HG03342 (cell line): ENCODE data around the gene OTULIN.
A peak's percentile ranks its signal among the peaks of the same experiment; 100 is the strongest.

Experiments used
- ATAC-seq: cut with Tn5 transposase; IDR thresholded peaks from one replicate; pipeline ENCODE4 v1.9.1; 2021; ENCODE audit warnings: mild to moderate bottlenecking, moderate library complexity; ENCODE audit not compliant: unreplicated experiment

The OTULIN gene

DNA sequence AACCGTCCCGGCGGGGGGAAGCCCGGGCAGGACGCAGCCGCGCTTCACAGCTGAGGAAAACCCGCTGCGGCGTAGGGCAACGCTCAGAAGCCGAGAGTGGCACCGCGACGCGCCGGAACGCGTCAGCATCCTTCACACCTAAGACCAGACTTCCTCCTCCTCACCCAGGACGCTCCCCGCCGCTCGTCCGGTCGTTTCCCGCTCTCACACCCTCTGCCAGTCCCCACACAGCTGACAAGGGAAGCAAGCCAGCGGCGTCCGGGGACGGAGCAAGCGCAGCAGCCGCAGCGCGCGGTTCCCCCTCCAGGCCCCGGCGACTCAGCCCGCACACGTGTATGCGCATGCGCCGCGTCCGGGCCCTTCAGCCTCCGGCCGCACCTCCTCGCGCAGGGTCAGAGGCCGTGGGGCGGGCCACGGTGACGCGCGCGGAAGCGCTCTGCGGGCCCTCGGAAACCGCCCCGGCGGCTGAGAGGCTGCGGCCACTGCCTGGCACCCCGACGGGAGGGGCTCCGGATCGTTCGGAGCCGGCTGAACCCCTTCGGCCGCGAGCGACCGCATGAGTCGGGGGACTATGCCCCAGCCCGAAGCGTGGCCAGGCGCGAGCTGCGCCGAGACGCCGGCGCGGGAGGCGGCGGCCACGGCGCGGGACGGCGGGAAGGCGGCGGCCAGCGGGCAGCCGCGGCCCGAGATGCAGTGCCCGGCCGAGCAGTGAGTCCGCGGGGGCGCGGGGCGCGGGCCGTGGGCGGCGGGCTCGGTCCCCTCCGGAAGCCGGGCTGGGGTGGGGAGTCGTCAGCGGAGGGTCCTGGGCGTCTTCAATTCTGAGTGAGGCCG lies at the start of gene OTULIN:
Gene OTULIN, plus strand, starts transcription at position 449 of the 831 bp plus-strand sequence. Its CDS starts 108 bp downstream, at position 557.
- ATAC-seq, result peak; percentile 67

DNA sequence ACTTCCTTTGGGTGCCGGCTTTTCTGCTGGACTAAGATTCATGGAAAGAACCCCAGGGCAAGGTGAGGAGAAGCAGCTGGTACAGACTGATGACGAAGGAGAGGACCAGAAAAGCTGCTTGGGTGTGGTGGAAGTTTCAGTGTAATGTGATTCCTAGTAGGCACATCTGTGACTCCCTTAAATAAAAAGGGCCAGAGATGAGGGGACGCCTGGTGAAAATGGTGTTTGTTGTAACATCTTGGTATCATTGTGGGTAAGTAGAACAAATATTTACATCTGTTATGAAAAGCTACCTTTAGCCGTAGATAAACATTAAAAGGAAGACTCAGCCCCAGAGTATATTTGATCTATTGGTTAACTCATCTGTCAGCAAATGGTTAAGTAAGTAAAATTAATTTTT lies 49.2 kb upstream of the OTULIN start:
- ATAC-seq, result no peak

DNA sequence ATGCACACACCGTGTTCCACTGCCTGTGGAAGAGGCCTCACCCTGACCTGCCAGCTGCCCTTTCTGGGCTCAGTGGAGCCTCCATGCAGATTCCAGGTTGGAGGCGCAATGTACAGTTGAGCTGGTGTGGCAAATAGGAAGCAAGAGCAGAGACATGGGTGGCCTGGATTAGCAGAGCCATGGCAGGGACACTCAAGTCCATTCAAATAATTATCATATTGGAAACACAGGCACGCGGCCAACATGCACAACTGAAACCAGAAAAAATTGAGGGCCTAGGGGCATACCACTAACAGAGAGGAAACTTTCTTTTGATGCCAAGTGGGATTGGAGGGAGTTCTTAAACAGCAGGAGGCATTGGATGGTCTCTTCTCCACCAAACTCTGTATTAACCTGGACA lies 47.1 kb upstream of the OTULIN start:
- ATAC-seq, result no peak

DNA sequence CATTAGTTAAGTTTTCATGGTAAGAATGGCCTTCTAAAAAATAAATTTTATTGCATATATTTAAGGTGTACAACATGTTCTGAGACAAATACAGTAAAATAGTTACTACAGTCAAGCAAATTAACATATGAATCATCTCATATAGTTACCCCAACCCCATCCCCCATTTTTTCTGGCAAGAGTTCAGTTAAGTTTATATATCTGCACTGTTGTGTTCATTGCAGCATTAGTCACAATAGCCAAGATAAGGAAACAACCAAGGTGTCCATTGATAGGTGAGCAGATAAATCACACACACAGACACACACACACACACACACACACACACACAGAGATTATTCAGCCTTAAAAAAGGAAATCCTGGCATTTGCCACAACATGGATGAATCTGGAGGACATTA lies 37.2 kb upstream of the OTULIN start:
- no peak for ATAC-seq

DNA sequence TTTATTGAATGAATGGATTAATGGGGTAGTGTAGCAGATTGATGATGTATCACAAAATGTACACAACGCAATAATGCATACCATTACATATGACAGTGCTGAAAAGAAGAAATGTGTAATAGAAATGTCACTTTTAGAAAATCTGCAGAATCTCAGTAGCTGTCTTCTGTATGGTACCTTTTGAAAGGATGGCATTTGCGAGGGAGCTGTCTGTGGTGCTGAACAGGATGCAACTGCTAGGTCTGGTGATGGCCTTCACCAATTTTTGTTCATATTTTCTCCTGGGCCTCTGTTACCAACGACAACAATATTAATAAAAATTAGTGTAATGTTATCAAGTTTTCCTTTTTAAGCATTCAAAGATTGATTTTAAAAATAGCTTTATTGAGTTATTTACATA lies 36.2 kb upstream of the OTULIN start:
- no peak for ATAC-seq

DNA sequence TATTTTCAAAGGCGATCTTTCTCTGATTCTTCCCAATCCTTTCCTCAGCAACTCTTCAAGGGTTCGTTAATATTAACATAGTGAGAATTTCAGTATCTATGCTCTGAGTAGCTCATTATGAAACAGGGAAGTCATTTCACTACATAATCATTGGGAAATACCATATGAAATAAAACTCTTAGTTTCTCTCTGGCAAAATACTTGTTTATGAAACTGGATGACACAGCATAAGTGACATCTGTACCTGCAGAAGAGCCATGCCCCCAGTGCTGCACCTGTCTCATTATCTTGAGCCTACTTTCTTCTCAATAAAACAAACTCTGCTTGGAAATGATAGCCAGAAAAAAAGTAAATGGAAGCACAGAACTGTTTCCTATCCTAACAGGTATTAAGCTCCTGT lies 33.8 kb upstream of the OTULIN start:
- no peak for ATAC-seq

DNA sequence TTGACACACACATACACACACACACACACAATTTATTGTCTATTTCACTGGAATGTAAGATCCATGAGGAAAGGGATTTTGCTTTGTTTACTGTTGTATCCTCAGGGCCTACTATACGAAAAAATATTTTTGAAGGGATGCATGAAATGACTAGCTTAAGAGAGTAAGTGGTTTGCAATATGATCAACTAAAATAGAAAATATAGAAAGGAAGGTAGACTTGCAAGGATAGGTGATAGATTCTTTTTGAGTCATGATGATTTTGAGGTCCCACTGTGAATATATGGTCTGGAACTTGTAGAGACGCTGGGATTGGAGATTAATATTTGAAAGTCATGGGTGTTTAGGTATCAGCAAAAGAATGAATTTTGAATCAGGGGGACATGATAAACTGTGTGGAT lies 28.9 kb upstream of the OTULIN start:
- no peak for ATAC-seq

DNA sequence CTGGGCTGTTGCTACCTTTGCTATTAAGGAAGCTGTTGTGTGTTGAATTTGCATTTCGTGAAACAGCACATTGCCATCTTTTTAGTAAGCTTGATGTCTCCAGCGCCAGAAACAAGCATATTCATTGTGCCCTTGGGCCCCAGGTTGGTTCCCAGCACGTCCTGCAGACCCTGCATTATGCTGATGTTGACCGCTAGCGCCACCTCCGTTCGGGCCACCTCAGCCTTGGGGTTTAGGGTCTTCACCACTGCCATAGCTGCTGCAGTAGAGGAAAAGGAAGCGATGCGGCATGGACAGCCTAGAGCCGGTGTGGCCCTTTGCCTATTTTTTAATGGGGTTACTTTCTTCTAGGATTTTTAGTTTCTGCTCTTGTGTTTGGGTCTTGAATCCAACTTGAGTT lies 23.8 kb upstream of the OTULIN start:
- no peak for ATAC-seq

DNA sequence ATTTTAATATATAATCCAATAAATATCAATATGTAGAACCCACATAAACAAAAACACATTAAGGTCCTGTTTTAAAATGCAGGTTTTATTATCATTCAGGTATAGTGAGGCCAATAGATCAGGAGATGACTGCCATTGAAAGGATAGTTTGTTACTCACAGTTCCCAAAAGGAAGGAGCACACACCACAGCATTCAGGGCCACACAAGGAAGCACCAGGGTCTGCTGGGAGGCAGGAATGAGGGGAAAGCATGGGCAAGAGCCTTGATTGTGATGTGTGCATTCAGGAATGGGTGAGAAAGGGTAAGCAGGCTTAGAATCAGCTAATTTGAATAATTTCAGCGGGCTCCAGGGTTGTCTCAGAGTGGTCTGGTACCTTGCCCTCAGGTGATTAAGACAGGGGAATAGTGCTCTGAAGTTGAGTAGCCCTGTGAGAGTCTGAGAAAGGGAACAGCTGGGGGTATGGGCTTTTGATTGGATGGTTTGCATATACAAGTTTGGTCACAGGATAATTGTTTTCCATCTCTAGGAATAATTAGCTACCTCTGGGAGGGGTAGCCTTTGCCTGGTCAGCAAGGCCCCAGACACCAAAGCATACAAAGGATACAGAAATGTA lies 19.8 kb upstream of the OTULIN start:
- ATAC-seq, result no peak

DNA sequence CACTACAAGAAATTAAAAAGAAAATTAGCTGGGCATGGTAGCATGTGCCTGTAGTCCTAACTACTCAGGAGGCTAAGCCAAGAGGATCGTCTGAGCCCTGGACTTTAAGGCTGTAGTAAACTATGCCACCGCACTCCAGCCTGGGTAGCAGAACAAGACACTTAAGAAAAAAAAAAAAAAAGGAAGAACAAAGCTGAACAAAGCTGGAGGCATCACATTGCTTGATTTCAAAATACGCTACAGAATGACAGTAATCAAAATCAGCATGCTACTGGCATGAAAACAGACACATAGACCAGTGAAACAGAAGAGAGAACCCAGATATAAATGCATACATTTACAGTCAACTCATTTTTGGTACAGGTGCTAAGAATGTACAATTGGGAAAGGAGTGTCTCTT lies 14.5 kb upstream of the OTULIN start:
- ATAC-seq, result no peak

DNA sequence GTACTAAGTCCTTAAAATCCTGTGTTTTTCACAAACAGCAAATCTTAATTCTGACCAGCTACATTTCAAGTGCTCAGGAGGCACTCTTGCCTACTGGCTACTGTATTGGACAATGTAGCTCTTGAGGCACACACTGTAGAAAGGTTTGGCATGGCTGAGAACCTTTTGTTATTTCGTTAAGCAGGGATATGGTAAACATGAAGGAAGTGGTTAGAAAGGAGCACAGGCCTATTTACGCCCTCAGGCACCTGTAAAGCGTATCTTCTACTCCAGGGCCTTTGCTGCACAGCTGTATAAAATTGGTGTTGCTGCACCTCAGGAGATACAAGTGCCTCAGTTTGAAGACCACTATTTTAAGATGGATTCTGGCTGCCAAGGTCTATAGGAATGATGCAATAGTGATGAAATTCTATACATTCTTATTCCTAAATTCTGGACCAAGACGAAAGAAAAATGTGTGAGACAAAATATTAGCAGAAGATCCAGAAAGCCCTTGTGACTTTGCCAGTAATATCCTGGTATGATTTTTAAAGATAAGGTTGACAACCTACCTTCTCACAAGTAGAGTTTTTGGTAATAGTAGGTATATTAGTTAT lies 9.3 kb upstream of the OTULIN start:
- no peak for ATAC-seq

DNA sequence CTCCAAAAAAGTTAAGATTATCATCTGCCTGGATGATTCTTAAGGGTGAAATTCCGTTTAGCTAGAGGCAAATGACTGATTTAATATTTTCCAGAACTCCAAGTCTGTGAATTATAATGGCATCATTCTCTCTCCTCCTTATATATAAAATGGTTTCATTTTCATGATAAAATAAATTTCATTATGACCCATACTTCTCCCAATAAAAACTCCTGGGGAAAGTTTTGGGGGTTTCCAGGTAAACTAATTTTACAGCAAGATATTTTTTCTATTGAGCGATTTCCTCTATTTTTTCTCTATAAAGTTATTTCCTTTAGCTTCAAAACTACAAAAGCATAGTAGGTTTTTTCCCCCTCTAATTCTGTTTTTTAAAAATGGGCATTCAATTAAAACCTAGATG lies 7.6 kb upstream of the OTULIN start:
- no peak for ATAC-seq

DNA sequence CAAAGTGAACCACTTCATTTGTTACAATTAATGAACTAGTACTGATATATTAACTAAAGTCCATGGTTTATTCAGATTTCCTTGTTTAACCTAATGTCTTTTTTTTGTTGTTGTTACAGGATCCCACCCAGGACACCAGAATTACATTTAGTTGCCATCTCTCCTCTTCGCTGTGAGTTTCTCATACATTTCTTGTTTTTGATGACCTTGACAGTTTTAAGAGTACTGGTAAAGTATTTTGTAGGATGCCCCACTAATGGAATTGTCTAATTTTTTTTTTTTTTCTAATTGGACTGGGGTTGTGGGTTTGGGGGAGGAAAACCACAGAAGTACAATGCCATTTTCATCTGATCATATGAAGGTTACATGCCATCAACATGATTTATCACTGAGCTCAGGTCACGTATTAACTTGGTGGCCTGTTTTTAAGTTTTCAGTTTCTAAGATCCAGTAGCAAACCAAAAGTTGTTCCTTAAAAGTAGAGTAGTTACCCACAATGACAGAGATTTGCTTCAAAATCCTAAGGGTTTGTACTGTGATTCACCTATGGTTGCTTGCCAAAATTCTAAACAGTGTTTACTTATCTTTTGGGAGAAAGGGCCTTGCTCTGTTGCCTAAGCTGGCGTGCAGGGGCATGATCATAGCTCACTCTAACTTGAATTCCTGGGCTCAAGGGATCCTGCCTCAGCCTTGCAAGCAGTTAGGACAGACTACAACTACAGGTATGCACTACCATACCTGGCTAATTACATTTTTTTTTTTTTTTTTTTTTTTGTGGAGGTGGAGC lies 4.5 kb upstream of the OTULIN start:
- ATAC-seq, result no peak

DNA sequence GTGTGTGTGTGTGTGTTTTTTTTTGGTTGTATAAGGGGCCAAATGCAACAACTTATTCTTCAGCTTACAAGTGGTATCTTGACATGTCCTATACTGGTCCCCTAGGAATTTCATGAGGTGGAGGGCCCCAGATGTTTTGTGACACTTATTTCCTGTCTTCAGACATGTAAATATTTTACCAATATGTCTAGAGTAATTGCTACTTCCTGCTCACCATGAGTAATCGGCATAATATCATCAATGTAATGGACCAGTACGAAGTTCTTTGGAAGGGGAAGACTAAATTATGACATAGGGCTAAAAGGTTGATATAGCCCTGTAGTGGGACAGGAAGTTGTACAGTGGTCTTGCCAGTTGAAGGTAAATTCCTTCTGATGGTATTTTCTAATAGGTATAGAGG lies 3.7 kb upstream of the OTULIN start:
- ATAC-seq, result no peak

DNA sequence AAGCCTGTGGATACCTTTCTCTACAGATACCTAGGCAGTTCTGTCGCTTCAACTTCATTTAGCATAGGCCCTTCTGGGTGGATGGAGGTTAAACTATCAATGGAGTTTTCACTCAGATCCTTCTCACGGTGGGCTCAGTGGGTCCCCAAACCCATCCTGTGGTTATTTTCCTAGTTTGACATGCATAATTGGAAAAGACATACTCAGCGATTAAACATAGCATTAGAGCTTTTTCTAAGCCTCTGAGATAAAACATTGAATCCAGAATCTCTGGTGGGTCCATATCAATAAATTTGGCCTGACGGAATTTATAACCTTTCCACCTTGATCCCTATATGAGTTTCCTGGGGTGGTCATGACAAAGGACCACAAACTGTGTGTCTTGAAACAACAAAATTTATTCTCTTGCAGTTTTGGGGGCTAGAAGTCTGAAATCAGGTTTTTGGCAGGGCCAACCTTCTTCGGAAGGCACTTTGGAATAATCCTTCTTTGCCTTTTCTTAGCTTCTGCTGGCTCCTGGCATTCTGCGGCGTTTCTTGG lies 1.7 kb upstream of the OTULIN start:
- no peak for ATAC-seq

DNA sequence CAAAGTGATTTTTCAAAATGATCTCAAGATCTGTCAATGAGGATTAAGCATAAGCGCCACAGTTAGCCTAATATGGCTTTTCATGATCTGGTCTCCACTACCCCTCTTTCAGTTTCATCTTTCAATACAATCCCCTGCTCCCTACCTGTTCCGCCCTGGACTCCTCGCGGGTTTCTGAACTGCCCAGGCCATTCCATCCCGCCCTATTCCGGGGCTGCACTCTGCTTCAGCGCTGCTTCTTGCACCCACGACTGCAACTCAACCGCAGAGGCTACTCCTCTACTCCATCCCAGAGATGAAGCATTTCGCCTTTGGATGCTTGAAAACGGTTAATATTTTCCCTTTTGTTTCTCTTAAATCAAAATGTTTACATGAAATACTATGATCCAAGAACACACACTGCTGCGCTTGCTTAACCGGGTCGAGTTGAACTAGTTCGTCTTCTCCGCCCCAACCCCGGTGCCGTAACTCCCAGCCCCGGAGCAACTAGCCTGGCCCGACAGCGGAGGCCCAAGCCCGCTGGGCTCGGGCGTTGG lies 716 bp upstream of the OTULIN start:
- ATAC-seq, result peak; percentile 26

DNA sequence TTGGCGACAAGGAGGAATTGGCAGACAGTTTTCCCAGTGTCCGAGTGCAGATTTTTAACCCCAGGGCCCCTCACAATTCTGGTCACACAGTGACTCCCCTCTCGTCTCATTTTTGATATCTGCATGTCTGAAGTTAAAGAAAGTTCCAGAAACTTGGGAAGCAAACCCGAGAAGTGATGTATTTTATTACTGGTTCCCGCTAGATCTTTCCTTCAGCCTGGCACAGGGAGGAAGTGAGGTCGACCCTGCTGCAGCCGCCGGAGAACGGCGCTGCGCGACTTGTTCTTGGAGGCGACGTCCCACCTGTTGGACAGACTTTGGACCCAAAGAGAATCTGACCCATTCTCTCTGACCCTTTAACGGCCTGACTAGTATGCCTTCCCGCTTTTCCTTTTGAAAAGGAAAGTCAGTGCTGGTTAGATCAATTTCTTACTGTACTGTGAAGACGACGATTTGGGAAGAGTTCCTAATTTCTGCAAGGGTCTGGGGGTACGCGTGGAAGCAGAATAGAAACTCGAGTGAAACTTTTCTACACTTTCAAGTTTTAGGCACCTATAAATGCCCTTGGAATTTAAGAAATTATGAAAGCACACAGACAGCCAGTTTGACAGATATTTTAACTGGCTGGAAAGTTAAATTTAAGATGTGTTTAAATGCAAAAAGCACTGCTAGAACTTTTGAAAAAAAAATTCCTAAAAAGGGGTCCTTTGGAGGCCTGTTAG lies 744 bp downstream of the OTULIN start:
- no peak for ATAC-seq

DNA sequence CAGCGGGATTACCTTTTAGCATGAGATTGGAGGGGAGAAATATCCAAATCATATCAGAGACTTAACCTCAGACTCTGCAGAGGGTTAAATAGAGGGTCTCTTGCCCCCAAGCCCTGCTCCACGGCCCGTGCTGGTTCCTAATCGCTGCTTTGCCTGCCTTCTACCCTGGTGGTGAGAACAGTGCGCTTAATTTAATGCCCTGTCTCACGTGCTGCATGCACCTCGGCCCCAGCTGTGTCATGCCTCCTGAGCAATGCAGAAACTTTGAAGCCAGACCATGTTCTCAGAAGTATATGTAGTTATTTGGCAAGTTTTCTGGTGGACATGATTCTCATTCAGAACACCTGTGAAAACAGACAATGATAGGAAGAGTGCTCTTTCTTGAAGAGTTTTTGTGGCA lies 1.4 kb downstream of the OTULIN start:
- peak; percentile 43 for ATAC-seq

DNA sequence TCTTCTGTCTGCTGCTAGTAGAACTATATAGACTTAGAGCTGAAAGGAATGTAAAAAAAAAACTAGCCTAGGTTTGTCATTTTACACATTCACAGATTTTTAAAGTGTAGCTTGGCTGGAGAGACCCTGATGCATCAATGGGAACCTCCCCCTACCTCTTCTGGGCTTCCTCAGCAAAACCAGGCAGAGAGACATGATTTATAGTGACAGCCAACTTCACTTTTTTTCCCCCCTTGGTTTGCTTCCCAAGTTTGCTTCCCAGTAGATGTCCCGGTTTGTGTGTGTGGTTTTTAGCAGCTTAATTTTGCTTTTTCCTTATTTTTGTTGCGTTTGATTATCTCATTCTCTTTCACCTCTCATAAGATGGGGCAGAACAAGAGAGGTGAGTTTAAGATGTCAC lies 1.8 kb downstream of the OTULIN start:
- no peak for ATAC-seq

DNA sequence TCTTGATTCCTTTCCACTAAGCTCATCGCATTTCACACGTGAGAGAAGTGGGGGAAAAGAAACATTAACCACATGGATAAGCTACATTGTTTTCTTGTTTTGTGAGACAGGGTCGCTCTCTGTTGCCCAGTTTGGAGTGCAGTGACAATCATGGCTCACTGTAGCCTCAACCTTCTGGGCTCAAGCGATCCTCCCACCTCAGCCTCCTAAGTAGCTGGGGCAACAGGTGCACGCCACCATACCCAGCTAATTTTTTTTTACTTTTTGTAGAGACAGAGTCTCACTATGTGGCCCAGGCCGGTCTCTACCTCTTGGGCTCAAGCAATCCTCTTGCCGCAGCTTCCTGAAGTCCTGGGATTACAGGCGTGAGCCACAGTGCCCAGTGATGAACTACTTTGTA lies 2.8 kb downstream of the OTULIN start:
- ATAC-seq, result no peak
